HG02885 (cell line): ENCODE measurements around the gene OR51B4.
"Not testable (repeated sequence)": the region's sequence is repeated elsewhere in the genome, so short reads cannot be mapped to it uniquely, and the experiment has no call there.

Source experiments
- ATAC-seq: cut with Tn5 transposase; IDR thresholded peaks from one replicate; pipeline ENCODE4 v1.9.1; 2021; ENCODE audit warnings: mild to moderate bottlenecking; ENCODE audit not compliant: unreplicated experiment, poor library complexity

Gene OR51B4

GRCh38 chr11:5276697-5277096, 25.0 kb downstream of the OR51B4 start:
- ATAC-seq, result no peak

GRCh38 chr11:5275369-5276110, 26.2 kb downstream of the OR51B4 start:
- no peak for ATAC-seq

DNA sequence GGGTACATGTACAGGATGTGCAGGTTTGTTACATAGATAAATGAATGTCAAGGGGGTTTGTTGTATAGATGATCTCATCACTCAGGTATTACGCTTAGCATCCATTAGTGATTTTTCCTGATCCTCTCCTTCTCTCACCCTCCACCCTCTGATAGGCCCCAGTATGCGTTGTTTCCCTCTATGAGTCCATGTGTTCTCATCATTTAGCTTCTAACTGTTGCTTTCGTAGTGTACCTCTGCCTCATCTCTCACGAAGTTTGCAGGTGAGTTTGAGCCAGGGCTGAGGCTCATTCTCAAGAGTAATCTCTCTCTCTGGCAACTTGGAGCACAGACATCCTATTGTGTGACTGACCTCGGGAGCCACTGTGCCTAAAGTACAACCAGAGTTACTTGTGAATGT, 27.4 kb downstream of the OR51B4 start:
- no peak for ATAC-seq

- ATAC-seq, result no peak
Observed at GRCh38 chr11:5272395-5273017, 29.2 kb downstream of the OR51B4 start.

GRCh38 chr11:5269715-5270147, 32.0 kb downstream of the OR51B4 start, which contains the start of gene HBE1:
HBE1 (minus strand) TSS chr11:5269945; CDS start chr11:5269890, 55 bp downstream.
- ATAC-seq, result no peak

DNA sequence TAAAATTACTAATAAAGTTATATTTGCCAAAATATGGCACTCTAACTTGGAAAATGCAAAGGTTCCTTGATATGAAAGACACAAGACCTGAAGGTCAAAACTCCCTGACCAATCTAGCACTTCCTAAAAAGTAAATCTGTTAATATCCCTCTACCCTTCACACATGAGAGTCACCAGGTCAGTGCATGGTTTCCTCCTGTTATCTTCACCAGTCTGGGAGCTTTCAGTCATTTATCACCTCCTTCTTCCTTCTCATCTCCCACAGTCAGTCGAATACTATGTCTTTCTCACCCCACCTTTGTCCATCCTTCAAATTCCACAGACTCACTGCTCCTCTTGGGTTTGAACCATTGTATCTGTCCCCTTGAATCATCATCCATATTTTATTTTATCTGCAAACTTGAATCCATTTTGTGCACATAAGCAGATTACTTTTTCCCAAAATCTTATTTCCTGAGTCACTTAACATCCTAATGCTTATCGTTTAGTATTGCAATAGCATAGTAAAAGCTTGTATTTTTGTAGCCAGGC, 34.6 kb downstream of the OR51B4 start:
- ATAC-seq, result no peak

DNA sequence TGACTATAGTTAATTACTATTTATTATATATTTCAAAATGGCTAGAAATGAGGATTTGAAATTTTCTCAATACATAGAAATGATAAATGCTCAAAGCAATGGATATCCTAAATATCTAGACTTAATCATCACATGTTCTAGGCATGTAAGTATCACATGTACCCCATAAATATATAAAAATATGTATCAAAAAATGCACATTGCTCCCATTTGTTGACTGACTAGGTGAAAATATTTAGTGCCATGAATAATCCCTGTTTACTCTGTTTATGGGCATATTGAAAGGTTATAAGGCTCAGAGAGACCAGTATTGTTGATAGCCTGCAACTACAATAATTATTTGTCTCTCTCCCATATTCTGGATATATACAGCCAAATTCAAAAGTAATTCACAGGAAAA, 35.1 kb downstream of the OR51B4 start:
- ATAC-seq, result no peak

DNA sequence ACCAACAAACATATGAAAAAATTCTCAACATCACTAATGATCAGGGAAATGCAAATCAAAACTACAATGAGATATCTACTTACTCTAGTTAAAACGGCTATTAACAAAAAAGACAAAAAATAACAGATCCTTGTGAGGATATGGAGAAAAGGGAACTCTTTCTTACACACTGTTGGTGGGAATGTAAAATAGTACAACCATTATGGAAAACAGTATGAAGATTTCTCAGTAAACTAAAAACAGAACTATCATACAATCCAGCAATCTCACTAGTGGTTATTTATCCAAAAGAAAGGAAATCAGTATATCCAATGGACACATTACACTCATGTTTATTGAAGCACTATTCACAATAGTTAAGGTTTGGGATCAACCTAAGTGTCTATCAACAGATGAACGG, 35.9 kb downstream of the OR51B4 start:
- no peak for ATAC-seq

- ATAC-seq, result no peak
Observed at GRCh38 chr11:5258543-5259262, 43.0 kb downstream of the OR51B4 start.

DNA sequence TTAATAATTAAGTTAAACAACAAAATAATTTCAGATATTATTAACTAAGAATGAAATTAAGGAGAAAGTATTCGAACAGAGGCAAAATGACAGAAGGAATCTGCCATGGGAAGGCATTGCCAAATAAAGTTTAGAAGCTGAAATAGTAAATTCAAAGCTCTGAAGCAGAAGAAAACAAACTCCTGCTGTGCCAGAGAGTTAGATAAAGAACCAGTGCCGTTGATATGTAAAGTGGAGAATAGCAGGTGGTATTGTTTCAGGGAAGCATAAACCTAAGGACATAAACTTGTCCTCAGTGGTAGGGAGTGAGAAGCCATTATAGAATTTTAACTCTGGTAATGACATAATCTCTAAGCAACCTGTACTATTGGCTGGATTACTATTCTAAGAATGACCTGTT, 44.5 kb downstream of the OR51B4 start:
- no peak for ATAC-seq

- not testable (repeated sequence) for ATAC-seq
Observed at GRCh38 chr11:5254646-5255413, 46.9 kb downstream of the OR51B4 start, which contains the start of gene HBG2. HBG2 (minus strand) TSS chr11:5254781; CDS start chr11:5254728, 53 bp downstream.

- not testable (repeated sequence) for ATAC-seq
Observed at GRCh38 chr11:5254023-5254422, 47.7 kb downstream of the OR51B4 start.

DNA sequence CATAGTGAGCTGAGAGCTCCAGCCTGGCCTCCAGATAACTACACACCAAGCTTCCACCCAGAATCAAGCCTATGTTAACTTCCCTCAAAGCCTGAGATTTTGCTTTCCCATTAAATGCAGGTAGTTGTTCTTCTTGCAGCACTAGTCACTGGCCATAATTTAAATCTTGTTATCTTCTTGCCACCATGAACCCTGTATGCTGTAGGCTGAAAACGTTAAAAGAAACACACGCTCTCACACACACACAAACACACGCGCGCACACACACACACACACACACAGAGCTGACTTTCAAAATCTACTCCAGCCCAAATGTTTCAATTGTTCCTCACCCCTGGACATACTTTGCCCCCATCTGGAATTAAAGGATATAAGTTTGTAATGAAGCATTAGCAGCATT, 48.3 kb downstream of the OR51B4 start:
- not testable (repeated sequence) for ATAC-seq

GRCh38 chr11:5252919-5253265, 48.9 kb downstream of the OR51B4 start:
- ATAC-seq, result no peak

GRCh38 chr11:5252192-5252918, 49.4 kb downstream of the OR51B4 start:
- ATAC-seq, result no peak

DNA sequence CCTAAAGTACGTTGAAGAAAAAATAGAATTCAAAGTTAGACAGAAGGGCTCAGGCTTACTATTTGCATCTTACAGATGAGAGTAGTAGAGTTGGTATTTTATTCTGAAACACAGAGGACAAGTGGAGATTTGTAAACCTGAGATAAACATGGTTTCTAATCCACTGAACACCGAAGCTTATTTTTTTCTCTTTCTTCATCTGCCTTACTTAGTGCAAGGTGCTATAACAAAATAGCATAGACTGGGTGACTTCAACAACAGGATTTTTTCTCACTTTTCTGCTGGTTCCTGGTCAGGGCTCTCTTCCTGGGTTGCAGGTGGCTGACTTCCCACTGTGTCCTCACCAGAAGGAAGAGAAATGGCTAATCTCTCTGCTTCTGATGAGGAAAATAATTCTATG, 50.0 kb downstream of the OR51B4 start:
- no peak for ATAC-seq
